Hepatocyte (in vitro differentiated cells): ENCODE data around the gene LNPEP.

Experiments used
- CTCF ChIP-seq: fragments of 200-600 bp; sonication (generic); IDR thresholded peaks from 2 replicates; pipeline ENCODE4 v1.5.1; 2016; ENCODE audit warnings: antibody characterized with exemption, mild to moderate bottlenecking; ENCODE audit not compliant: poor library complexity
- EZH2 ChIP-seq: fragments of 200-600 bp; sonication (generic); IDR thresholded peaks from 2 replicates; pipeline ENCODE4 v1.6.1; 2016; ENCODE audit warnings: antibody characterized with exemption, mild to moderate bottlenecking, borderline replicate concordance

DNA sequence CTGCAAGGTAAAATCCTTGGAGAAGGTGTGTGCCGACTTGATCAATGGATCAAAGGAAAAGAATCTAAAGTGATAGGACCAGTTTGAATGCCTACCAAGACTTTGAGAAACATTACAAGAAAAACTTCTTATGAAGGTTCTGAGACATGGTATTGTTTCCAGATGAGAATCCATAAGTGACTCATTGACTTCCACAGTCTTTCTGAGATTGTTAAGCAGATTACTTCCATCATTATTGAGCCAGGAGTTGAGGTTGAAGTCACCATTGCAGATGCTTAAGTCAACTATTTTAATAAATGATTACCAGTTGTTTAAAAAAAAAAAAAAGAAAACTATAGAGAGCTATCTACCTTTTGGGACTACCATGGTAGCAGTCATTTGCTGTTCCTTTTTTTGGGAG is 7.0 kb downstream of the LNPEP start:
- TF ChIP-seq EZH2 (no peak), CTCF (no peak)
